Fibroblast of gingiva (primary cell): ENCODE measurements around the gene MTA2.
A peak's percentile ranks its signal among the peaks of the same experiment; 100 is the strongest.
"Not testable (repeated sequence)": the region's sequence is repeated elsewhere in the genome, so short reads cannot be mapped to it uniquely, and the experiment has no call there.

Experiments used
- DNase-seq: peaks from one replicate; pipeline ENCODE4 v3.0.0-alpha.2; 2011; ENCODE audit warnings: low read depth

MTA2 gene

DNA sequence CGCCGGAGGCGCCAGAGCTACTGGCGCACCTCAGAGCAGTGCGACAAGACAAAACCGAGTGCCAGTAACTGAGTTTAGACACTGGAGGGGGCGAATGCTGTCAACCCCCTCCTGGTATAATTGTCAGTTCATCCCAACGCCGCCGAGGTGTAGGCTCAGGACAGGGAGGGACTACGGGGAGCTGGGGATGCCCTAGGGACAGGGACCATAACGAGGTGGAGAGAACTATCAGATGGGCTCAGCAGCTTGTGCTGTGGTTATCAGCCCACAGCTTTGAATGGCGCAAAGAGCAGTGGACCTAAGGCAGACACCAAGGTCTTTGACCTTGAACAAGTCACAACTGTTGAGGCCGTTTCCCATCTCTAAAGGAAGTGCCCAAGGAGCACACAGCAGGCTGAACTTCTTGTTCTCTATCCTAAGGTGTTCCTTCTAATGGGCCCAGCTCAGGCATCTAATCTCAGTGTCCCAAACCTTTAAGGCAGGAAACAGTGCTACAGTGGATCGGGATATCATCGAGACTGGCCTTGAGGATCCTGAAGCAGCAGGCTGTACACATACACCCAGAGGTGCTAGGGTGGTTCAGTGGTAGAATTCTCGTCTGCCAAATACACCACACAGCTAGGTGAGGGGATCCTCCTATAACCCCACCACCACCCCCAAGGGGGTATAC is 9.4 kb downstream of the MTA2 start:
- DNase-seq: no peak

- DNase-seq: peak; percentile 99
Observed at GRCh38 chr11:62591448-62592145, 10.1 kb downstream of the MTA2 start, which contains the start of gene TUT1. TUT1 (minus strand) TSS chr11:62591523; CDS start chr11:62591485, 38 bp downstream.

GRCh38 chr11:62588966-62589637 is 12.6 kb downstream of the MTA2 start:
- DNase-seq: no peak

DNA sequence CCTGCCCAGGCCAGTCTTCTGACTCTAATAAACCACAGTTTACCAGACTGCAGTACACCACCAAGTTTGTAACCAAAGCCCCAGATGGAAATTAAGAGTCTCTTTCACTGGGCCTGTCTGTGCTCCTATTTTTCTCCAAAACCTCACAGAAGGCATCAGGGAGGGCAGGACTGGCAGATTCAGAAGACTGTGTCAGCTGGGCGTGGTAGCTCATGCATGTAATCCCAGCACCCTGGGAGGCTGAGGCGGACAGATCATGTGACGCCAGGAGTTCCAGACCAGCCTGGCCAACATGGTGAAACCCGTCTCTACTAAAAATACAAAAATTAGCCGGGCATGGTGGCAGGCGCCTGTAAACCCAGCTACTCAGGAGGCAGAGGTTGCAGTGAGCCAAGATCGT is 16.3 kb downstream of the MTA2 start:
- not testable (repeated sequence) for DNase-seq

DNA sequence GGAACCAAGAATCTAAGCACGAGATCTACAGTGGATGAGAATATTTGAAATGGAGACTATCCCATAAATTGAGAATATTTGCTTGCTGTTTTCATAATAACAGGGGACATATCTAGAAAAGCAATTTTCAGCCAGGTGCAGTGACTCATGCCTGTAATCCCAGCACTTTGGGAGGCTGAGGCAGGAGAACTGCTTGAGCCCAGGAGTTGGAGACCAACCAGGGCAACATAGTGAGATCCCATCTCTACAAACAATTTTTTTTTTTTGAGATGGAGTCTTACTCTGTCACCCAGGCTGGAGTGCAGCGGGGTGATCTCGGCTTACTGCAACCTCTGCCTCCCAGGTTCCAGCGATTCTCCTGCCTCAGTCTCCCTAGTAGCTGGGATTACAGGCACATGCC is 19.9 kb downstream of the MTA2 start:
- not testable (repeated sequence) for DNase-seq

- DNase-seq: no peak
Observed at GRCh38 chr11:62580959-62581715, 20.5 kb downstream of the MTA2 start.

- no peak for DNase-seq
Observed at GRCh38 chr11:62579252-62579651, 22.4 kb downstream of the MTA2 start.

- no peak for DNase-seq
Observed at GRCh38 chr11:62578541-62578940, 23.1 kb downstream of the MTA2 start.

GRCh38 chr11:62577046-62577714 is 24.5 kb downstream of the MTA2 start:
- DNase-seq: no peak

DNA sequence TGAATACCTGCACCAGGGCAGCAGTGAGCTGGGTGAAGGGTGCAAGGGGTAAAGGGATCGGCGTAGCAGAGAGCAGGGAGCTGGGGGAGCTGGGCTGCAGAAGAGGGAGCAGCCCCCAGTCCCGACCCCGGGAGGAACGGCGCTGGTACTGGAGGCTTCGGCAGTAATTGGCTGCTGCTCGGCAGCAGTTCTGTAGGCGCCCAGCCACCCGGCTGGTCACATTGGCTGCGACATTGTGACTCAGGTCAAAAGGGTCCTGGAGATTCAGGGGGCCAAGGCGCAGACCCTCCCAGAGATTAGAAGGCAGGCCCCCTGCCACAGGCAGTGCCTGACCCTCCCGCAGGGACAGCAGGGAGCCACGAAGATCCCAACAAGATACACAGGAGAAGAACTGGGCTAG is 25.8 kb downstream of the MTA2 start:
- DNase-seq: no peak

- no peak for DNase-seq
Observed at GRCh38 chr11:62575156-62575555, 26.5 kb downstream of the MTA2 start.

DNA sequence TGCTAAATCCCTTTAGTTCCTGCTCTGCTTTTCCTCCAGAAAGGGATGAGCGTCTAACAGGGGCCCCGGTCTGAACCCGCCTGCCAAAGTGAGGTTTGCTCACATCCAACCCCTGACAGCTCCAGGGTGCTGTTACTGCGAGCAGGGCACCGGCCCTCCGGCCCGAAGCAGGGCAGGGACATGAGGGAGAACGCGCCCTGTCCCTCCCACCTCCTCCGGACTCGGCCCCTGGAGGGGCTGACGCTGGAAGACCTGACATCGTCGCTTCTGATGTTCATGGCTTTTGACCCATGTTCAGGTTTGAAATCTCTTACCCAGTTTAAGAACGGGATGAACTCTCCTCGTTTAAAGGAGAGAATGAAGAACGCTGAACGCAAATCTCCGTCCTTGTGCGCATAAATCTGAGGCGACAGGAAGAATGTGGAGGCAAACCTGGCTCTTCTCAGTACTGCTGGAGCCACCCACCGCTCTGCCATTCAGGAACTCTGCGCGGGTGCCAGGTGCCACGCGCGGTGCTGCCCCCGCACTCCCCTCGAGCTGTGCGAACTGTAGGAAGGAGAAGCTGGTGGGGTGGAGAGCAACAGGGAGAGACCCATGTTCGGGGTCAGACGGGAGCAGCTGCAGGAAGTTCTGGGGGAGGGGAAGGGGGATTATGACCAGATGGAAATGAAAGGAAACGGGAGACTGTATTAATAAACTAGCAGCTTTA is 27.1 kb downstream of the MTA2 start:
- no peak for DNase-seq

DNA sequence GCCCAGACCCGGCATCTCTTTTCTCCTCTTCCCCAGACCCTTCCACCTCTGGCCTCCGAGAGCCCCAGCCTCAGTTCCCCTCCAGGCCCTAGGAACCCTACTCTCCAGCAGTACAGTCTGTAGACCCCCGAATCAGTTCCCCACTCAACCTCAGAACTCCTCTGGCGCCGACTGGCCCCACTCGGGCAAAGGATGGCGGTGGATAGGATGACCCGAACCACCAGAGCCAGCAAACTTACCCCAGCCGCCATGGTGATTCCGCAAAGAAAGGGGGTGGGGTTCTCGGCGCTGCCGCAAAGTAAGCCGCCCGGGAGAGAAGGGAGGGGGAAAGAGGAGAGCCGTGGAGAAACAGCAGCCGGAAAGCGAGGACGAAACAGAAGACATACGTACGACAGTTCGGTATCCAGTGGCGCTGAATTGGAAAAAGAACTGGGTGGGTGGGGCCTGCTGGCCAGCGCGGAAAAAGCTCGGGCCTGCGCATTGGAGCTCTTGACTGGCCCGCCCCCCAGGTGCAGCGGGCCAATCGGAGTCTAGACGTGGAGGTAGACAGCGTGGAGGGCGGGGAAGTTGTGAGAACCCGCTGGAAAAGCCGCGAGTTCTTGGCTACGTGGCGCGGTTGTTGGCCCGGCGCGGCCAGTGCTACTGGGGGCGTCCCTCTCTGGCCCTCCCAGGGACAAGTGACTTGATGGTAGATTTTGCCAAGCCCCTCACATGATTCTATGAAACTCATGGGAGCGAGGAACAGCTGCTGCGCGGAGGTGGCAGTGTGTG is 27.9 kb downstream of the MTA2 start, which contains the start of gene EEF1G:
EEF1G (minus strand) TSS at position 300 of the 771 bp plus-strand sequence; CDS start at position 251, 49 bp downstream.
- DNase-seq: peak; percentile 100

DNA sequence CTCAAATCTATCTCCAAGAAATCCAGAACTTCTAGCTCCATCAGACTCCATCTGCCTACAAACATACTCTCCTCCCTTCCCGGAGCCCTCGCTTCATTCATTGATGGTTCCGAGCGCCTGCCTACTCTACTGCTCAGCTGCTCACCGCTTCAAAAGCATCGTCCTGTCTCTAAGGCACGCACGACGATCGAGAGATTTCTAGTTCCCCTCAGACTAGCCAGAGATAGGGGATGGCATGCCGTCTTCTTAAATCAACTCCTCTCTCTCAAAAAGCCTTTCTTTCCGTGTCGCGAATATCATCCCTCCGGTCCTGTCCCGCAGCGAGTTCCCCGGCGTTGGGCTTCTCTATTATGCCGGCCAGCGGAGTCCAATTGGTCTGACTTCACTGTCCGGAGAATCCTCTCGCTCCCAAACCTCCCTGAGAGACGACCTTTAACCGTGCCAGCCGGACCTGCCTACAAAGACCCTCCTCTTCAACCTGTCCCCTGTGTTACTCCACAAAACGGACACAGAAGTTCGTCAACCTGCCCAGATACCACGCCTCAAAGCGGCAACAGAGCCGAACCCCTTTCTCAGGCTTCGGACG is 28.6 kb downstream of the MTA2 start:
- DNase-seq: no peak

DNA sequence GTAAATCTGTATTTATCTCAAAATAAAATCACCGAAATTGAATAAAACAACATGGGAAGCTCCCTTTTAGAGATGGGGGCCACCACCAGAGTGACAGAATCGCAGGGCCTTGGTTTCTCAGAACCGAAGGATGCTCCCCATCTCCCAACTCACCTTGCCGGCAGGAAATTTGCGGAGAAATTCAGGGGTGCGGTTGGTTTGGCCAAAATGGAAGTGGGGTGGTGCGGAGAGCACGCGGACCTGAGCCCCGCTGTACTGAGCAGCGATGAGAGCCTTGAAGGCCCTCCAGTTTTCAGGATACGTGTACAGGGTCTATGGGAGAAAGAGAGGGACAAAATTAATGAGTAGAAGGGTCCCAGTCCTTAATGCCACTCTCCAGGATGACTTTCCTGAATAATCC is 29.2 kb downstream of the MTA2 start:
- DNase-seq: no peak

GRCh38 chr11:62571493-62571892 is 30.2 kb downstream of the MTA2 start:
- not testable (repeated sequence) for DNase-seq

DNA sequence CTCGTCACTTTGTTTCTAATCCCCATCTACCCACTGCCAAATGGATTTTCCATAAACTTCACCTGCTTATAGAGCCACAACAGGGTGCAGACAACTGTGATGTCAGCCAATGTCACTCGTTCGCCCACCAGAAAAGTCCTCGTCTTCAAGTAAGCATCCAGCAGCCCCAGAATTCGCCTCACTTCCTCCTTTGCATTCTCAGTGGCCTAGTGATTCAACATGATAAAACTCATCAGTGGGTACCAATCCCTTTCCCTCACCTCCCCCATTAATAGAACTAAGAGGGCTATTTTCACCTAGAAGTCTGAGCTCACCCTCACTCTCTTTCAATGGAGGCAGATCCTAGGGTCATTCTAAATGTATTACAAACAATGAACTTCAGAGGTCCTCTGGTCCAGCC is 30.8 kb downstream of the MTA2 start:
- DNase-seq: not testable (repeated sequence)

DNA sequence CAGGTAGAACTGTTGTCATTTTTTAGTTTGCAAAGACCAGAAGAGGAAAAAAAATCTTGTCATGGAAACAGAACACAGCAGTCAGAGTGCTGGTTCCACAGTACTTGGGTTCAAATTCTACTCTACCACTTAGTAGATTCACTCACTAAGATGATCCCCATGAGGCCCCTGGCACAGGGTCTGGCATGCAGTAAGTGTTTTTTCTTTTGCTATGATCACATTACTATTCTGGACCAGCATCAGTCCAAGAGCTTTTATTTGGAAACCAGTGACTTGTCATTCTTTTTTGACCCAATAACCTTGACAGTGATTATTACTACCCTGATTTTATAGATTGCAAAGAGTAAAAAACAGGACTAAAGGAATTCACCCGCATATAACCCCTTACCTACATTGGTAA is 32.1 kb downstream of the MTA2 start:
- peak; percentile 50 for DNase-seq

- DNase-seq: no peak
Observed at GRCh38 chr11:62567018-62567633, 34.5 kb downstream of the MTA2 start.
